ENCODE data around the gene SETBP1.

The SETBP1 gene

DNA sequence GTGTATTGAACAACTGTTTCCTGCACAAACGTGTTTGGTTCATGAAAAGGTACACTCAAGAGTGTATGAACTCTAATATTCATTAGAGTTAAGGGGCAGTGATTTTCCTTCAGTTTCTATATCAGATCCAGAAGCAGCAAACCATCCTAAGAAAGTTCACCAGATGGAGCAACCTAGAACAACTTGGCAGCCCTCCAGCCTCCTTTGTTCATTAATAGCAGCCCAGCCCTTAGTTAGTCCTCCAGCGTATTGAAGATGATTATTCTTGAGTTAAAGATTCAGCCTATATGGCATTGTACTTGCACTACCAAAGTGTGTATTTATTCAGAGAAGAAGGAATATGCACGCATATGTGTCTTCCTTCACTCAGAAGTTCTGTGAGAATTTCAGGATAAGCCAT lies 365.5 kb downstream of the SETBP1 start:
- H3K27ac ChIP-seq (ENCODE audit: low read length) = no peak overlapping the region
- H3K27me3 ChIP-seq (ENCODE audit: control insufficient read depth, insufficient read depth, low read length) = no peaks in the 10 kb centered on the region
- no peak overlapping the region for H3K9ac ChIP-seq (ENCODE audit: low read length)
- no peaks in the 10 kb centered on the region for H3K4me1 ChIP-seq (ENCODE audit: control insufficient read depth, low read depth, low read length)
- no peaks in the 10 kb centered on the region for H3K36me3 ChIP-seq (ENCODE audit: control insufficient read depth, low read depth, low read length)
- no peaks in the 10 kb centered on the region for H3K9me3 ChIP-seq (ENCODE audit: control insufficient read depth, low read depth, low read length)
- no peak overlapping the region for H3K4me3 ChIP-seq (ENCODE audit: low read length)

DNA sequence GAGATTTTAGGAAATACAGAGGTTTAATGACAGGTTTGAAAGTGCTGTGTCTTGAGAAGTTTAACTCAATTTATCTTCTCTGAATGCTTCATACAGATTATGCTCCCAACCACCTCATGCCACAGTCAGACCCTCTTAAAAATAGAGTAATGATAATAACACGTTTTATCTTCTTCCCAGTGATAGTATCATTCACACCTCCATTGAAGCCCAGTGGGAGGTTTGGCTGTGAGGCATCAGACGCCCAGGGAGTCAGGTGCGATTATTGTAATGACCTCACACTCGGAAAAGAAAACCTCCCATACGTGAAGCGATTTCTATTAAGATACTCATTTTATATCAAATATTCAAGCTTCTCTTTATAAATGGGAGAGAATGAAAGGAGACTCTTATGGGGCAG lies 366.3 kb downstream of the SETBP1 start:
- H3K9ac ChIP-seq (ENCODE audit: low read length) = no peak overlapping the region
- H3K4me1 ChIP-seq (ENCODE audit: control insufficient read depth, low read depth, low read length) = no peaks in the 10 kb centered on the region
- no peak overlapping the region for H3K27ac ChIP-seq (ENCODE audit: low read length)
- no peaks in the 10 kb centered on the region for H3K36me3 ChIP-seq (ENCODE audit: control insufficient read depth, low read depth, low read length)
- no peaks in the 10 kb centered on the region for H3K27me3 ChIP-seq (ENCODE audit: control insufficient read depth, insufficient read depth, low read length)
- H3K4me3 ChIP-seq (ENCODE audit: low read length) = no peak overlapping the region
- H3K9me3 ChIP-seq (ENCODE audit: control insufficient read depth, low read depth, low read length) = no peaks in the 10 kb centered on the region

DNA sequence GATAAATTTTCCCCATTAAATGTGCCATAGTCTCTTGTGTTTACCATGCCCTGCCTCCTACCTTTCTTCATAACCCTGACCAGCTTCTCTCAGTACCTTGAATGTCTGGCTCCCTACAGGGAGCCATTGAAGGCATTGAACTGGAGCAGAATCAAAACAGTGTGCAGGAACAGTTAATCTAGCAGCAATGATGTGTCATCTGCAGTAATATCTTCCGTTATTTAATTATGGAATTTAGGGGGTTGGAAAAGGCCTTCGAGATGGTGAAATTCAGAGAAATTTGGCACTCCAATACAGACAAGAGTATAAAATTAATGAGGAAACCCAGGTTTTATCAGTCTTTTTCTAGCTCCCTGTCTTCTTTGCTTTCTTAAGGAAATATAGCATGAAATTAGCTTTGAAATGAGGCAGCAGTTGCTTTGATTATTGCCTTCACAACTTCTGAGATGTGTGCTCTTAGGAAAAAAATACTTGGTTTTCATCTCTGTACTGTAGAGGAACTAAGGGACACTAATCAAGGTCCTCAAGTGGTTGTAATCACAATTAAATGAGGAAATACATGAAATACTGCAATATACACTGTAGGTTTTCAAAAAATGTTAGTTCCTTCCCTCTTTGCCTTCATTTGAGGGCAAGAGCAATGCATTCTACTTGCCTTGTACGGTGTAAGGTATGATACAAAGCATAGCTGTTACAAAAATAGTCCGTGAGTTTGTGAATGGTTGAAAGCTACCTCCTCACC lies 369.1 kb downstream of the SETBP1 start:
- Histone ChIP-seq H3K27me3 (ENCODE audit: control insufficient read depth, insufficient read depth, low read length) (no peaks in the 10 kb centered on the region), H3K9ac (ENCODE audit: low read length) (no peak overlapping the region), H3K4me3 (ENCODE audit: low read length) (no peak overlapping the region), H3K27ac (ENCODE audit: low read length) (no peak overlapping the region), H3K4me1 (ENCODE audit: control insufficient read depth, low read depth, low read length) (no peaks in the 10 kb centered on the region), H3K36me3 (ENCODE audit: control insufficient read depth, low read depth, low read length) (no peaks in the 10 kb centered on the region), H3K9me3 (ENCODE audit: control insufficient read depth, low read depth, low read length) (no peaks in the 10 kb centered on the region)

DNA sequence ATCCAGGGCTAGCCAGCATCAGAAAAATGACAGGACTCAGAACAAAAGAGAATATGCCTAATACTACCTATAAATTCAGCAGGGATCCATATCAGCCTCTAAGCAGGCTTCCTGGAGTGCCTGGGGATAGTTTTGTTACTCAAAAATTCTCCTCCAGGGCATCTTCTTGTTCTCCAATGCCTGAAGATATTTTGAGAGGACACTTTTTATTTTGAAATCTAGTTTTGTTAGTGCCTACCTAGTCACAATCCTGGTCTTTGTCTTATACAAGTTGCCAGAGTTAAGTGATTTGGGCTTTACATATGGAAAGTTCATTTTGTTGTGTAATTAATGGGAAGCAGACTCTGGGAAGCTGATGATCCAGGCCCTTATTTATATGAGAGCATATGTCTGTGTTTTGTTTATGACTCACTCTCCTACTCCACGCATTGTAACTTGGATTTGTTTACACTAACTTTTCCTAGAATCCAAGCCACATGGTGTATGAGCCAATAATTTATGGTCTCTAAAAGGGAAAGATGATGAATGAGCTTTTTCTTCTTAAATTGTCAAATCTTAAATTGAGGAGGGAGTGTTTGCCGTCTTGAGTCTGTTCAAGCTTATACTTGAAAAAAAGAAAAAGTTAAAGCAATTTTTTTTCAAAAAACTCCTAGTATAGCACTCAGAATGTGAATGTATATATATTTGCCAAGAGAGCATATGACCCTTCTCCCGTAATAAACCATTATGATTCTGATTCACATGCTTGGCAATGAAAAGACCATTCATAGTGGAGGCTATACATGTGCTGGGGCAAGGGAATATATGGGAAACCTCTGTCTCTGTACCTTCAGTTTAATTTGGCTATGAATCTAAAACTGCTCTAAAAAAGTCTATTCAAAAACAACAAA lies 370.3 kb downstream of the SETBP1 start:
- no peak overlapping the region for H3K27ac ChIP-seq (ENCODE audit: low read length)
- no peaks in the 10 kb centered on the region for H3K27me3 ChIP-seq (ENCODE audit: control insufficient read depth, insufficient read depth, low read length)
- no peaks in the 10 kb centered on the region for H3K9me3 ChIP-seq (ENCODE audit: control insufficient read depth, low read depth, low read length)
- H3K9ac ChIP-seq (ENCODE audit: low read length) = no peak overlapping the region
- H3K36me3 ChIP-seq (ENCODE audit: control insufficient read depth, low read depth, low read length) = no peaks in the 10 kb centered on the region
- no peak overlapping the region for H3K4me3 ChIP-seq (ENCODE audit: low read length)
- H3K4me1 ChIP-seq (ENCODE audit: control insufficient read depth, low read depth, low read length) = no peaks in the 10 kb centered on the region

DNA sequence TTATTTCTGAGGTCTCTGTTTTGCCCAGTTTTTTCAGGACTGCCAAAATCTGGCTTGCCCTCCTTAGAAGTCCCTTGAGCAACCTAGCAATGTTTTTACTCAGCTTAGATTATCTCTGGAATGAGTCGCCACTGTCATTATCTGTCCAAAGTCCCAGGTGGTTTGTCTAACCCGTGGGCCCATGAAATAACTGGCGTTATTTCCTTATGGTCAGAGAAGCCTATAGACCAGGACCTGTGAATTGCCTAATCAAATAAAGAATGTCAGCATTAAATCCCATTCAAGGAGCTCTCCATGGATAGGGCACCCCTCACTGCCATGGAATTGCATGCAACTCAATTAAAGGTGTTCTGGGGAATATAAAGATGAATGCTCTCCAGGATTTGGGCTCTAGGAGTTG lies 373.9 kb downstream of the SETBP1 start:
- Histone ChIP-seq H3K9me3 (ENCODE audit: control insufficient read depth, low read depth, low read length) (no peaks in the 10 kb centered on the region), H3K9ac (ENCODE audit: low read length) (no peak overlapping the region), H3K4me3 (ENCODE audit: low read length) (no peak overlapping the region), H3K36me3 (ENCODE audit: control insufficient read depth, low read depth, low read length) (no peaks in the 10 kb centered on the region), H3K4me1 (ENCODE audit: control insufficient read depth, low read depth, low read length) (peaks cover 3% of the 10 kb centered on the region), H3K27ac (ENCODE audit: low read length) (no peak overlapping the region), H3K27me3 (ENCODE audit: control insufficient read depth, insufficient read depth, low read length) (no peaks in the 10 kb centered on the region)

DNA sequence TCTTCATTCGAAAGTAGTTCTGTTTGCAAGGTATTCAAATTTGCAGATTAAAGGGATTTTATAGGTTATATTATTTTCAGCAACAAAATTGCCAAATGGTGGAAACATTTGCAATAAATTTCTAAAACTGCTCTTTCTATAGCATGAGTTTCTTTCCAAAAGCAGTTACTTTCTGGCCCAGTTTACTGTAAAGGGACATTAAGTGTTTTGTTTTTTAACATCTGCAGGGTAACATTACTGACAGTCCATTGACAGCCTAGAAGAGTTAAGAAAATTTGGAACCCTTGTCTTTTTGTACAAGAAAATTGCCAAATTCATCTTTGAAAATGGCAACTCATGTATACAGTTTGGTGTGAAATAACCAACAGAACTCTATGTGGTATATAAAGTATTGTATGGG lies 375.1 kb downstream of the SETBP1 start:
- Histone ChIP-seq H3K27ac (ENCODE audit: low read length) (no peak overlapping the region), H3K4me1 (ENCODE audit: control insufficient read depth, low read depth, low read length) (peaks cover 3% of the 10 kb centered on the region), H3K9me3 (ENCODE audit: control insufficient read depth, low read depth, low read length) (no peaks in the 10 kb centered on the region), H3K4me3 (ENCODE audit: low read length) (no peak overlapping the region), H3K27me3 (ENCODE audit: control insufficient read depth, insufficient read depth, low read length) (no peaks in the 10 kb centered on the region), H3K36me3 (ENCODE audit: control insufficient read depth, low read depth, low read length) (no peaks in the 10 kb centered on the region), H3K9ac (ENCODE audit: low read length) (no peak overlapping the region)

DNA sequence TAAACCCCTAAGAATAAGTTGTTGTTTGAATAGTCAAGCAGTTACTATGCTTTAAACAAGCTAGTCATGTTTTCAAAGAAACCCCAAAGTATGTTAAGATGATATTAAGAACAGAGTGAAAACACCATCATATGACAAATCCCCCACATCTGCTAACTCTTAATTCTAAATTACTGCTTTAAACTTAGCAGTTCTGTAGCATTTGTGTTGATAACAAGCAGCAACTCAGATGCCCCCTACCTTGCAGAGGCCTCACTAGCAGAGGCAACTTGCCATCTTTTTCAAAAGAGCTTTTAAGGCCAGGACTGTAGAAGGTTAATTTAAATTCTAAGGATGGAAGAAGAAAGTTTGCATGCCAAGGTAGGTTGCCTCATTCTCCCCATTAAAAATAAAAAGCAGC lies 376.2 kb downstream of the SETBP1 start:
- Histone ChIP-seq H3K27ac (ENCODE audit: low read length) (no peak overlapping the region), H3K27me3 (ENCODE audit: control insufficient read depth, insufficient read depth, low read length) (no peaks in the 10 kb centered on the region), H3K4me3 (ENCODE audit: low read length) (no peak overlapping the region), H3K9ac (ENCODE audit: low read length) (no peak overlapping the region), H3K36me3 (ENCODE audit: control insufficient read depth, low read depth, low read length) (no peaks in the 10 kb centered on the region), H3K4me1 (ENCODE audit: control insufficient read depth, low read depth, low read length) (peaks cover 3% of the 10 kb centered on the region), H3K9me3 (ENCODE audit: control insufficient read depth, low read depth, low read length) (no peaks in the 10 kb centered on the region)

DNA sequence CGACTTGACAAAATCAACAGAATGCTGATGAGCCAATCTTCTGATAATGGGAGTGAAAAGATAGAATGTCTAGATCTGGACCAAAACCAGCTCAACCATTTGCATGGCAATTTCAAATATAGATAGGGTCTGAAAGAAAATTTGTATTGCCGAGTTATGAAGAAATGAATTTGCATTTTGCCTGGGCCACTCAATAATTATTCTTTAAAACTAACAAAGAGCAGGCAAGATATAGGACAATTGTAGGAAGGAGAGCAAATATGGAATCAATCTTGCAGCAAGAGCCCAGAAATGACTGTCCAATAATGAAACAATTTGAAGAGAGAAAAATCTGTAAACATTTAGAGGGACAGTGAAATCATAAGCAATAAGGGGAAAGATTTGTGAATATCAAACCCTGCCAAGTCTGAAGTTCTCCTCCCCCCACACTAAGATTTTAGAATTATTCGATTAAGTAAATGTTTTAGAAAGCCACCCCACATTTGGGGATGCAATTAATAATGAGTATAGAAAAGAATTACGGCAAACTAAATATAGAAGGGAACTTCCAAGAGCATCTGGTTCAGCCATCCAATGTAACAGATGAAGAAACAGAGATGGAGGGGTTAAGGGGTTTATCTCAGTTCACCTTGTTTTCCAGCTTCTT lies 377.4 kb downstream of the SETBP1 start:
- no peaks in the 10 kb centered on the region for H3K27me3 ChIP-seq (ENCODE audit: control insufficient read depth, insufficient read depth, low read length)
- peaks cover 3% of the 10 kb centered on the region for H3K4me1 ChIP-seq (ENCODE audit: control insufficient read depth, low read depth, low read length)
- no peak overlapping the region for H3K4me3 ChIP-seq (ENCODE audit: low read length)
- no peak overlapping the region for H3K27ac ChIP-seq (ENCODE audit: low read length)
- H3K9ac ChIP-seq (ENCODE audit: low read length) = no peak overlapping the region
- no peaks in the 10 kb centered on the region for H3K36me3 ChIP-seq (ENCODE audit: control insufficient read depth, low read depth, low read length)
- no peaks in the 10 kb centered on the region for H3K9me3 ChIP-seq (ENCODE audit: control insufficient read depth, low read depth, low read length)

DNA sequence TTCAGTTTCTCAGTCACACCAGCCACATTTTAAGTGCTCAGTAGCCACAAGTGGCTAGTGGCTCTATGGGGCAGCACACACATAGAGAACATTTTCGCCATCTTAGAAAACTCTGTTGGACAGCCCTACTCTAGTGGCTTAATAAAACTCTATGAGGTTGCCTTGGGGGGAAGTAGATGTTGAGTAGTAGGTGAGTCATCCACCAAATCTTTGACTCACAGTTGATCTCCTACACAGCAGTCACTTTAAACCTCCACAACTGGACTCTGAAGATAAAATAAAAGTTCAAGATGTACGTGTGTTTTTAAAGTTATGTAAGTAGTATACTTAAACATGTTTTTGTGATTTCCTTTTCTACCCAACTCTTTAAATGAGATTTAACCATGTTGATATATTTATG lies 379.0 kb downstream of the SETBP1 start:
- H3K4me3 ChIP-seq (ENCODE audit: low read length) = no peak overlapping the region
- no peaks in the 10 kb centered on the region for H3K27me3 ChIP-seq (ENCODE audit: control insufficient read depth, insufficient read depth, low read length)
- H3K36me3 ChIP-seq (ENCODE audit: control insufficient read depth, low read depth, low read length) = no peaks in the 10 kb centered on the region
- no peak overlapping the region for H3K27ac ChIP-seq (ENCODE audit: low read length)
- peaks cover 3% of the 10 kb centered on the region for H3K4me1 ChIP-seq (ENCODE audit: control insufficient read depth, low read depth, low read length)
- no peaks in the 10 kb centered on the region for H3K9me3 ChIP-seq (ENCODE audit: control insufficient read depth, low read depth, low read length)
- no peak overlapping the region for H3K9ac ChIP-seq (ENCODE audit: low read length)

DNA sequence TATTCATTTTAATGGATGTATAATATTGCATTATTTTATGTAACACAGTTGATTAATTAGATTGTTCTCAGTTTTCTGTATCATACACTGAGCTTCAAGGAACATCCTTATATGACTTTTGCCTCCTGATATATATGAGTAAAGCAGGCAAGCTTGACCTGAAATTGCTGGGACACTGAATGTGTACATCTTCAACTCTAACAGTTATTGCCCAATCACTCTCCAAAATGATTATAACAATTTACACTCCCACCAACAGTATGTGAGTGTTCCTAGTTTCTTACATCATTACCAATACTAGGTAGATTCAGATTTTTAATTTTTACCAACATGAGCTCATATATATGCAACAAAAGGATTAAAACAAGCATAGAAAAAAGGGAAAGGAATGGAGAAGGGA lies 379.4 kb downstream of the SETBP1 start:
- Histone ChIP-seq H3K27me3 (ENCODE audit: control insufficient read depth, insufficient read depth, low read length) (no peaks in the 10 kb centered on the region), H3K9me3 (ENCODE audit: control insufficient read depth, low read depth, low read length) (no peaks in the 10 kb centered on the region), H3K4me3 (ENCODE audit: low read length) (no peak overlapping the region), H3K36me3 (ENCODE audit: control insufficient read depth, low read depth, low read length) (no peaks in the 10 kb centered on the region), H3K4me1 (ENCODE audit: control insufficient read depth, low read depth, low read length) (peaks cover 3% of the 10 kb centered on the region), H3K9ac (ENCODE audit: low read length) (no peak overlapping the region), H3K27ac (ENCODE audit: low read length) (no peak overlapping the region)

DNA sequence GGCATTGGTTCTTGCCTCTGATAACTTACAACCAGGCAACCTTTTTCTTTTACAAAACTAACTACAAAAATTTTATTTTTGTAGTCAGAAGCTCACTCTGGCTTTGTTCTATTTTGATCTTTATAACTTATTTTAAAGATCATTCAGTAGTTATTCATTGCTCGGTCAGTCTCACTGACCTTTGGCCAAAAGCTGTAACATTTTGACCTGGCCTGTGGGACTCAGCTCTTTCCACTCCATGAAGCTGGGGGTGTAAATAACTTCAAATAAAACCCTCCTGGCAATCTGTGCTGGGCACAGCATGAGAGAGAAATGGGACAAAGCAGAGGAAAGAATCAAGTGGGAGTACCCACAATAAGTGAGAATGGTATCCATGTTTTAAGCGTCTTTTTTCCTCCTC lies 380.7 kb downstream of the SETBP1 start:
- no peaks in the 10 kb centered on the region for H3K9me3 ChIP-seq (ENCODE audit: control insufficient read depth, low read depth, low read length)
- H3K27ac ChIP-seq (ENCODE audit: low read length) = no peak overlapping the region
- no peaks in the 10 kb centered on the region for H3K36me3 ChIP-seq (ENCODE audit: control insufficient read depth, low read depth, low read length)
- H3K4me1 ChIP-seq (ENCODE audit: control insufficient read depth, low read depth, low read length) = peaks cover 3% of the 10 kb centered on the region
- no peak overlapping the region for H3K4me3 ChIP-seq (ENCODE audit: low read length)
- H3K27me3 ChIP-seq (ENCODE audit: control insufficient read depth, insufficient read depth, low read length) = no peaks in the 10 kb centered on the region
- no peak overlapping the region for H3K9ac ChIP-seq (ENCODE audit: low read length)

Measured in iPS-18a (cell line).